GM23338 (cell line): ENCODE results near the gene TMPRSS5.

ENCODE experiments used
- CREB1 ChIP-seq: fragments of 250-450 bp; sonication (Bioruptor Pico); IDR thresholded peaks from 2 replicates; pipeline ENCODE4 v1.5.0; 2020; ENCODE audit warnings: low read depth, mild to moderate bottlenecking, moderate library complexity
- CTCF ChIP-seq, 2 experiments: fragments of 200-600 bp in 1 of 2; sonication (generic) in 1 of 2; conservative IDR thresholded peaks; 2 replicates each; pipeline versions ENCODE4 v1.5.1 to v1.6.1; 2016 to 2017; ENCODE audit warnings: antibody characterized with exemption in 2 of 2, low read depth in 2 of 2, mild to moderate bottlenecking in 2 of 2, moderate library complexity in 1 of 2
- ETS1 ChIP-seq: IDR thresholded peaks from 2 replicates; pipeline ENCODE4 v1.6.1; 2016; ENCODE audit warnings: antibody characterized with exemption
- EZH2 ChIP-seq: fragments of 200-600 bp; sonication (generic); IDR thresholded peaks from one replicate; pipeline ENCODE4 v1.8.0; 2017; ENCODE audit warnings: antibody characterized with exemption, mild to moderate bottlenecking, low read depth; ENCODE audit not compliant: unreplicated experiment
- EZH2phosphoT487 ChIP-seq: fragments of 200-600 bp; sonication (generic); IDR thresholded peaks from one replicate; pipeline ENCODE4 v1.8.1; 2018; ENCODE audit warnings: antibody characterized with exemption; ENCODE audit not compliant: unreplicated experiment
- JUNB ChIP-seq: IDR thresholded peaks from one replicate; pipeline ENCODE4 v1.6.1; 2016; ENCODE audit warnings: antibody characterized with exemption; ENCODE audit not compliant: unreplicated experiment
- POLR2AphosphoS5 ChIP-seq: IDR thresholded peaks from 2 replicates; pipeline ENCODE4 v1.6.1; 2016; ENCODE audit warnings: antibody characterized with exemption, low read depth
- REST ChIP-seq: IDR thresholded peaks from one replicate; pipeline ENCODE4 v1.6.1; 2018; ENCODE audit warnings: antibody characterized with exemption; ENCODE audit not compliant: unreplicated experiment
- STAT1 ChIP-seq: IDR thresholded peaks from one replicate; pipeline ENCODE4 v1.6.1; 2016; ENCODE audit warnings: antibody characterized with exemption; ENCODE audit not compliant: unreplicated experiment
- ZNF114 ChIP-seq: fragments of 250-450 bp; sonication (Bioruptor Pico); IDR thresholded peaks from 2 replicates; pipeline ENCODE4 v1.5.0; 2020; ENCODE audit warnings: mild to moderate bottlenecking, moderate library complexity
- ZNF331 ChIP-seq: fragments of 250-450 bp; sonication (Bioruptor Pico); IDR thresholded peaks from 2 replicates; pipeline ENCODE4 v1.5.0; 2020; ENCODE audit warnings: low read depth, mild to moderate bottlenecking, moderate library complexity
- ZNF462 ChIP-seq: fragments of 250-450 bp; sonication (Bioruptor Pico); IDR thresholded peaks from 2 replicates; pipeline ENCODE4 v1.5.0; 2020; ENCODE audit warnings: mild to moderate bottlenecking, moderate library complexity

- no peak for TF ChIP-seq POLR2AphosphoS5
- no peak for TF ChIP-seq CTCF (conservative IDR thresholded peaks at IDR 0.05; ENCODE audit: low read depth in 2 of 2)
- TF ChIP-seq EZH2, result no peak
- no peak for TF ChIP-seq CREB1 (CRISPR knock-in tag)
- no peak for TF ChIP-seq ETS1
- no peak for TF ChIP-seq ZNF462
- no peak for TF ChIP-seq EZH2phosphoT487
- TF ChIP-seq REST, result no peak
- no peak for TF ChIP-seq JUNB
- TF ChIP-seq ZNF331 (CRISPR knock-in tag), result no peak
- no peak for TF ChIP-seq STAT1
- TF ChIP-seq ZNF114 (CRISPR knock-in tag), result no peak
These were observed 10.9 kb downstream of the TMPRSS5 start for GRCh38 chr11:113695207-113695606.
